Endothelial cell (in vitro differentiated cells): ENCODE results near the gene ZNF195. TPM values are rescaled to one million over a fixed set of nuclear protein-coding genes. Genes with fewer than 3 reads are reported as not detected.

Experiments
- DNase-seq: peaks from one replicate; pipeline ENCODE4 v3.0.0; 2021; ENCODE audit warnings: low spot score
- H3K27ac Mint-ChIP-seq: one replicate; pipeline ENCODE4 v1.8.0; 2021; ENCODE audit warnings: mixed read lengths, inconsistent platforms; ENCODE audit not compliant: unreplicated experiment
- H3K27me3 Mint-ChIP-seq: one replicate; pipeline ENCODE4 v1.8.0; 2021; ENCODE audit warnings: mild to moderate bottlenecking, moderate library complexity, mixed read lengths, inconsistent platforms; ENCODE audit not compliant: unreplicated experiment
- H3K36me3 Mint-ChIP-seq: one replicate; pipeline ENCODE4 v1.8.0; 2021; ENCODE audit warnings: mild to moderate bottlenecking, low read depth, mixed read lengths, inconsistent platforms; ENCODE audit not compliant: unreplicated experiment
- H3K4me1 Mint-ChIP-seq: one replicate; pipeline ENCODE4 v1.8.0; 2021; ENCODE audit warnings: mild to moderate bottlenecking, mixed read lengths, inconsistent platforms; ENCODE audit not compliant: unreplicated experiment
- H3K4me3 Mint-ChIP-seq: one replicate; pipeline ENCODE4 v1.8.0; 2021; ENCODE audit warnings: mild to moderate bottlenecking, mixed read lengths, inconsistent platforms; ENCODE audit not compliant: unreplicated experiment
- H3K9me3 Mint-ChIP-seq: one replicate; pipeline ENCODE4 v1.8.0; 2021; ENCODE audit warnings: mixed read lengths, inconsistent platforms; ENCODE audit not compliant: unreplicated experiment
- total RNA-seq: library from RNA; stranded (reverse); fragmentation: NEBNext Ultra II Directional; extraction: Animal tissue kit (Norgen Biotek cat#: 25700); gene quantifications from one replicate; pipeline ENCODE4 v1.2.1, GENCODE V29; 2021; ENCODE audit not compliant: unreplicated experiment
- TF ChIP-seq, protein P1 (sequence below): fragments of 200-600 bp; sonication (generic); IDR thresholded peaks from one replicate; pipeline ENCODE4 v1.5.0; 2021; ENCODE audit warnings: antibody characterized with exemption; ENCODE audit not compliant: unreplicated experiment

Gene ZNF195
- total RNA-seq, 1 donor from 2014 or later, result 46.0 TPM

DNA sequence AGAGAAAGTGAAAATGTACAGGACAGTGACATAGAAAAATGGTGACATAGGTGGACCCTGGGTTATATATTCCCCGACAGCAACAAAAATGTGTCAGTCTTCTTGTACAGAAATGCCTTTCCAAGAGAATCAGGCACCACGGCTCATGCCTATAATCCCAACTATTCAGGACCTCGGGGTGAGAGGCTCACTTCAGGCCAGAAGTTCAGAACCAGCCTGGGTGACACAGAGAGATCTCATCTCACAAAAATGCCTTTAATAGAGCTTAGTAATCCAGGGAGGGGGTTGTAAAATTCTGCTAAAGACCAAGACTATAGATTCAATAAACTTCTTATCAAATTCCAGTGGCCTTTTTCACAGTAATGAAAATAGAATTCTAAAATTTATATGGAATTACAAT is 10.7 kb downstream of the ZNF195 start:
- Mint-ChIP-seq H3K27me3 (peaks cover 2% of the 10 kb centered on the region), H3K4me1 (no peaks in the 10 kb centered on the region), H3K36me3 (peaks cover 76% of the 10 kb centered on the region), H3K27ac (no peak overlapping the region), H3K9me3 (peaks cover 12% of the 10 kb centered on the region), H3K4me3 (peak overlapping the region; percentile 47)
- TF ChIP-seq, protein P1, sequence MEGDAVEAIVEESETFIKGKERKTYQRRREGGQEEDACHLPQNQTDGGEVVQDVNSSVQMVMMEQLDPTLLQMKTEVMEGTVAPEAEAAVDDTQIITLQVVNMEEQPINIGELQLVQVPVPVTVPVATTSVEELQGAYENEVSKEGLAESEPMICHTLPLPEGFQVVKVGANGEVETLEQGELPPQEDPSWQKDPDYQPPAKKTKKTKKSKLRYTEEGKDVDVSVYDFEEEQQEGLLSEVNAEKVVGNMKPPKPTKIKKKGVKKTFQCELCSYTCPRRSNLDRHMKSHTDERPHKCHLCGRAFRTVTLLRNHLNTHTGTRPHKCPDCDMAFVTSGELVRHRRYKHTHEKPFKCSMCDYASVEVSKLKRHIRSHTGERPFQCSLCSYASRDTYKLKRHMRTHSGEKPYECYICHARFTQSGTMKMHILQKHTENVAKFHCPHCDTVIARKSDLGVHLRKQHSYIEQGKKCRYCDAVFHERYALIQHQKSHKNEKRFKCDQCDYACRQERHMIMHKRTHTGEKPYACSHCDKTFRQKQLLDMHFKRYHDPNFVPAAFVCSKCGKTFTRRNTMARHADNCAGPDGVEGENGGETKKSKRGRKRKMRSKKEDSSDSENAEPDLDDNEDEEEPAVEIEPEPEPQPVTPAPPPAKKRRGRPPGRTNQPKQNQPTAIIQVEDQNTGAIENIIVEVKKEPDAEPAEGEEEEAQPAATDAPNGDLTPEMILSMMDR, result no peak
- no peak for DNase-seq

DNA sequence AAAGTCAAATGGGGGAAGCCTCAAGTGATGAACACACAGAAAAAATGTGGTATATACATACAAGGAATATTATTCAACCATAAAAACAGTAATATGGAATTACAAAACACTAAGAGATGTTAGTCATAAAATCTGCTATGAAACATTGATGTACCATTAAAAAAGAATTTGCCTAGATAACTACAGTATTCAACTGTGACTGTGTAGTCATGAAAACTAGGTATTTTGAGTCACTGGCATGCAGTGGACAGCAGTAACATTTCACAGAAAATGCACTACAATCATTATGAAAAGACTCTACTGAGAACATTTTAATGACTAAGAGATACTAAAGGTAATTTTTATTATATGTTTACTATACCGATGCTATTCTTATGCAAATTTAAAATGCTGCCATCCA is 11.7 kb downstream of the ZNF195 start:
- H3K4me1 Mint-ChIP-seq, result no peaks in the 10 kb centered on the region
- peaks cover 2% of the 10 kb centered on the region for H3K27me3 Mint-ChIP-seq
- TF ChIP-seq, protein P1, result no peak
- H3K9me3 Mint-ChIP-seq, result peaks cover 13% of the 10 kb centered on the region
- no peak overlapping the region for H3K27ac Mint-ChIP-seq
- no peak for DNase-seq
- H3K36me3 Mint-ChIP-seq, result peaks cover 83% of the 10 kb centered on the region
- no peak overlapping the region for H3K4me3 Mint-ChIP-seq

DNA sequence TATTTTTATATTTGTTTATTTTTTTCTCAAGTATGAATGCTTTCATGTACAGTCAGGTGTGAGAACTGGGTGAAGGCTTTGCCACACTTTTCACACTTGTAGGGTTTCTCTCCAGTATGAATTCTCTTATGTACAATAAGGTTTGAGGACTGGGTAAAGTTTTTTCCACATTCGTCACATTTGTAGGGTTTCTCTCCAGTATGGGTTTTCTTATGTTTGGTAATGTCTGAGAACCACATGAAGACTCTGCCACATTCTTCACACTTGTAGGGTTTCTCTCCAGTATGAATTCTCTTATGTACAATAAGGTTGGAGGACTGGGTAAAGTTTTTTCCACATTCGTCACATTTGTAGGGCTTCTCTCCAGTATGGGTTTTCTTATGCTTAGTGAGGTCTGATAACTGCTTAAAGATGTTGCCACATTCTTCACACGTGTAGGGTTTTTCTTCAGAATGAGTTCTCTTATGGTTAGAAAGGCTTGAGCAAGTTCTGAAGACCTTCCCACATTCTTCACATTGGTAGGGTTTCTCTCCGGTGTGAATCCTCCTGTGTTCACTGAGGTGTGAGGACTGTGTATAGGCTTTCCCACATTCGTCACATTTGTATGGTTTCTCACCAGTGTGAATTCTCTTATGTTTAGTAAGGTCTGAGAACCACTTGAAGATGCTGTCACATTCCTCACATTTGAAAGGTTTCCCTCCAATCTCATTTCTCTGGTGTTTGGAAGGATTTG is 19.7 kb downstream of the ZNF195 start:
- H3K27me3 Mint-ChIP-seq, result peaks cover 10% of the 10 kb centered on the region
- peaks cover 82% of the 10 kb centered on the region for H3K36me3 Mint-ChIP-seq
- TF ChIP-seq, protein P1, result no peak
- H3K9me3 Mint-ChIP-seq, result peaks cover 53% of the 10 kb centered on the region
- DNase-seq, result no peak
- H3K4me3 Mint-ChIP-seq, result peak overlapping the region; percentile 86
- no peak overlapping the region for H3K27ac Mint-ChIP-seq
- no peaks in the 10 kb centered on the region for H3K4me1 Mint-ChIP-seq

DNA sequence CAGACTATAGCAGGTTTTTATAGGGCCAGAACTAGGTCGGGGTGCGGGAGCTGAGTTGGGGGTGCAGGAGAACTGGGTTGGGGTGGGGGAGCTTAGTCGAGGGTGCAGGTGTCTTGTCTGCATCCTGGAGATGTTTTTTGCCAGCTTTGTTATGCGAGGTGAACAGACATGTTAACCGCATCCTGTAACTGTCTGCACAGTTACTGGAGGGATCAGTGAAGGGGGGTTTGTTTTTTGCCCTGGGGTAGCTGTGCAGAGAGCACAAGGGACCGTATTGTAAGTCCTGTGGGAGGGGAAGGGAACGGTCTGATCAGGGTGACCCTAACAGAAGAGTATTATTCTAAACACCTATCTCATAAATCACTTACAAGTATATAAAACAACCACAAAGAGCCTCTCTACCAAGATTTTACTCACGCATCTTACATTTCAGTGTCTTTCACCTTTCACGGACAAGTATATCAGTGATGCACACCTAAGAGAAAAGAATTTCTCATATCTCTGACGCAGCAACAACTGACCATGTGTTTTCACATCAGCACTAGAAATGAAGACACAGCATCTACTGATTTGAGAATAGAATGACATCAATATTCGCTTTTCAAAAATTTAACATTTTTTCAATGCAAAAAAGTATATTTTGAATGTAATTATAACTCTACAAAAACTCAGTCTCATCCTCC is 20.8 kb downstream of the ZNF195 start:
- TF ChIP-seq, protein P1, result no peak
- Mint-ChIP-seq H3K4me3 (peak overlapping the region; percentile 84), H3K9me3 (peaks cover 47% of the 10 kb centered on the region), H3K36me3 (peaks cover 71% of the 10 kb centered on the region), H3K27ac (no peak overlapping the region), H3K4me1 (no peaks in the 10 kb centered on the region), H3K27me3 (peaks cover 10% of the 10 kb centered on the region)
- no peak for DNase-seq

DNA sequence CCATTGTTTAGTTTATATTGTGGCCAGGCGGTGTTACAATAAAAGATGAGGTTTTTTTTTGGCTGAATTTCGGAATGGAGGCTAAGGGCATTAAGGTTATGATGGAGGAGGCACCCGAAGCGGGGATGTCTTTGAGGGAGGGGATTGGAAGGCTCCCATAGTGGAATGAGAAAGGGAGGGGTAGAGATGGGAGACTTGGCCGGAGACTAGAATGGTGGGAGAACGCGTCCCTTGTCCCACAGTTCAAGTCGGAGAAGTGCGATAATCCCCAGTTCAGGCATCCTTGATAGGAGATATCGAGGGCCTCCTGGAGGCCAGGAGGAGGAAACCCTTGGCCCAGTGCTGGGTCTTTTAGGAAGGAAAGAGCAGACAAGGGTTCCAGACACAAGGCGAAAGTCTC is 21.6 kb downstream of the ZNF195 start:
- Mint-ChIP-seq H3K4me1 (no peaks in the 10 kb centered on the region), H3K27ac (no peak overlapping the region), H3K4me3 (peak overlapping the region; percentile 84), H3K9me3 (peaks cover 46% of the 10 kb centered on the region), H3K27me3 (peaks cover 10% of the 10 kb centered on the region), H3K36me3 (peaks cover 62% of the 10 kb centered on the region)
- TF ChIP-seq, protein P1, result no peak
- no peak for DNase-seq
